Measurements from ENCODE around the gene SEC61B. TPM values are rescaled to one million over a fixed set of nuclear protein-coding genes. Genes with fewer than 3 reads are reported as not detected.

Gene SEC61B
- total RNA-seq, 4 donors from 2014 or later = 62.5 to 84.0 (median 73.5) TPM

DNA sequence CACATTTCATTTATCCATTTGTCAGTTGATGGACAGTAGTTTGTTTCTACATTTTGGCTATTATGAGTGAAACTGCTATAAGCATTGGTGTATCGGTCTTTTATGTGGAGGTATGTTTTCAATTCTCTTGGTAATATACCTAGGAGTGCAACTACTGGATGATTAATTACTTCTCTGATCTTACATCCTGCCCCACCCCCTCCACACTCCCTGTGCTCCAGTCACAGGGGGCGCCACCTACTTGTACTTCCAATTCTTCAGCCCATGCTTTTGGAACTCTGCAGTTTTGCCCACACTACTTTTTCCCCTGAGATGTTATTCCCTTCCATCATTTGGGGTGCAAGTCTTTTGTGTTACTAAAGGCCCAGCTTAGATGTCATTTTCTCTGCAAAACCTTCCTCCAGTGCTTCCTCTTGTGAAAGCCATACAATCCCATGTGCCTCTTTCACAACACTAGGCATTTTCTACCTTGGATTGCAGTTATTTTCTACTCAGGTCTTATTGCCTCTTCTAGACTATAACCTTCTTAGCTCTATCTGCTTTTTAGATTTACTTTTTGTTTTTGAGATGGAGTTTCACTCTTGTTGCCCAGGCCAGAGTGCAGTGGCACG, 42.1 kb downstream of the SEC61B start:
- Histone ChIP-seq H3K4me1 (peaks cover 0 to 22% (median 5%) of the 10 kb centered on the region in 3 donors), H3K4me3 (no peak overlapping the region), H3K27ac (no peak overlapping the region), H3K27me3 (no peaks in the 10 kb centered on the region), H3K36me3 (no peaks in the 10 kb centered on the region), H3K9me3 (no peaks in the 10 kb centered on the region)
- no peak for TF ChIP-seq EP300 (IDR thresholded peaks at IDR 0.05)
- TF ChIP-seq POLR2AphosphoS5 (IDR thresholded peaks at IDR 0.05) = no peak
- TF ChIP-seq POLR2A (IDR thresholded peaks at IDR 0.05) = no peak
- TF ChIP-seq, protein P1, sequence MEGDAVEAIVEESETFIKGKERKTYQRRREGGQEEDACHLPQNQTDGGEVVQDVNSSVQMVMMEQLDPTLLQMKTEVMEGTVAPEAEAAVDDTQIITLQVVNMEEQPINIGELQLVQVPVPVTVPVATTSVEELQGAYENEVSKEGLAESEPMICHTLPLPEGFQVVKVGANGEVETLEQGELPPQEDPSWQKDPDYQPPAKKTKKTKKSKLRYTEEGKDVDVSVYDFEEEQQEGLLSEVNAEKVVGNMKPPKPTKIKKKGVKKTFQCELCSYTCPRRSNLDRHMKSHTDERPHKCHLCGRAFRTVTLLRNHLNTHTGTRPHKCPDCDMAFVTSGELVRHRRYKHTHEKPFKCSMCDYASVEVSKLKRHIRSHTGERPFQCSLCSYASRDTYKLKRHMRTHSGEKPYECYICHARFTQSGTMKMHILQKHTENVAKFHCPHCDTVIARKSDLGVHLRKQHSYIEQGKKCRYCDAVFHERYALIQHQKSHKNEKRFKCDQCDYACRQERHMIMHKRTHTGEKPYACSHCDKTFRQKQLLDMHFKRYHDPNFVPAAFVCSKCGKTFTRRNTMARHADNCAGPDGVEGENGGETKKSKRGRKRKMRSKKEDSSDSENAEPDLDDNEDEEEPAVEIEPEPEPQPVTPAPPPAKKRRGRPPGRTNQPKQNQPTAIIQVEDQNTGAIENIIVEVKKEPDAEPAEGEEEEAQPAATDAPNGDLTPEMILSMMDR (IDR thresholded peaks at IDR 0.05) = no peak
- no peak for ATAC-seq
- WGBS, 2 donors (ENCODE audit: low coverage in 1 of 2) = 89 to 97% methylated on average over 3 of the region's 3 CpGs

GRCh38 chr9:99265691-99266090, 43.6 kb downstream of the SEC61B start:
- H3K4me1 ChIP-seq = peaks cover 0 to 11% (median 0%) of the 10 kb centered on the region in 3 donors
- ATAC-seq = no peak
- H3K27ac ChIP-seq = no peak overlapping the region
- no peaks in the 10 kb centered on the region for H3K36me3 ChIP-seq
- 37 to 49% methylated on average over 2 of the region's 2 CpGs for WGBS, 2 donors (ENCODE audit: low coverage in 1 of 2)
- no peaks in the 10 kb centered on the region for H3K9me3 ChIP-seq
- H3K4me3 ChIP-seq = no peak overlapping the region
- no peaks in the 10 kb centered on the region for H3K27me3 ChIP-seq
- TF ChIP-seq EP300 (IDR thresholded peaks at IDR 0.05) (no peak), POLR2AphosphoS5 (IDR thresholded peaks at IDR 0.05) (no peak), POLR2A (IDR thresholded peaks at IDR 0.05) (no peak)
- TF ChIP-seq, protein P1 (IDR thresholded peaks at IDR 0.05) = no peak

GRCh38 chr9:99266255-99267023, 44.4 kb downstream of the SEC61B start:
- Histone ChIP-seq H3K36me3 (no peaks in the 10 kb centered on the region), H3K4me1 (peaks cover 0 to 11% (median 0%) of the 10 kb centered on the region in 3 donors), H3K27ac (no peak overlapping the region), H3K9me3 (no peaks in the 10 kb centered on the region), H3K27me3 (no peaks in the 10 kb centered on the region), H3K4me3 (no peak overlapping the region)
- TF ChIP-seq EP300 (IDR thresholded peaks at IDR 0.05) = no peak
- TF ChIP-seq, protein P1 (IDR thresholded peaks at IDR 0.05) = peak; percentile 69 to 87 (median 74)
- peak; percentile 53 for ATAC-seq
- 14 to 40% methylated on average over 6 to 16 of the region's 17 CpGs for WGBS, 2 donors (ENCODE audit: low coverage in 1 of 2)

DNA sequence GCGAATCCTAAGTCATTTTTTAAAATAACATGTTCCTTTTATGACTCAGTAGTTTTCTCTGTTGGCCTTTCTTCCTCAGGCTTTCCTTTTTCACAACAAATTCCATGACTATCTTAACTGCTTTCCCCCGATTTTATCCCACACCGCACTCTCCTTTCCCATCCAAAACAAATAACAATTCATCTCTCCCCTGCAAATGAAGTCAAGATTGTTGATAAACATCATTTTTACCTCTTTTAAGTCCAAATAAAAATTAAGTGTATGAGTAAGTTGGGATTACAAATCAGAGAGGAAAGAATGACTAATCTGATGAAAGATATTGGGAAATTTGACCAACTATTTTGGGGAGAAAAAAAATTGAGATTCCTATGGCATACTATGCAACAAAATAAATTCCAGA, 47.3 kb downstream of the SEC61B start:
- no peak overlapping the region for H3K27ac ChIP-seq
- no peak for TF ChIP-seq EP300 (IDR thresholded peaks at IDR 0.05)
- TF ChIP-seq, protein P1 (IDR thresholded peaks at IDR 0.05) = no peak
- no peak for TF ChIP-seq POLR2AphosphoS5 (IDR thresholded peaks at IDR 0.05)
- no peak for TF ChIP-seq POLR2A (IDR thresholded peaks at IDR 0.05)

GRCh38 chr9:99270491-99270890, 48.4 kb downstream of the SEC61B start:
- Histone ChIP-seq H3K4me3 (no peak overlapping the region), H3K27ac (no peak overlapping the region), H3K9me3 (no peaks in the 10 kb centered on the region), H3K36me3 (no peaks in the 10 kb centered on the region), H3K27me3 (no peaks in the 10 kb centered on the region), H3K4me1 (peaks cover 0 to 11% (median 0%) of the 10 kb centered on the region in 3 donors)
- no peak for ATAC-seq
- 65 to 67% methylated on average over 3 of the region's 3 CpGs for WGBS, 2 donors (ENCODE audit: low coverage in 1 of 2)
- no peak for TF ChIP-seq POLR2AphosphoS5 (IDR thresholded peaks at IDR 0.05)
- no peak for TF ChIP-seq POLR2A (IDR thresholded peaks at IDR 0.05)
- TF ChIP-seq, protein P1 (IDR thresholded peaks at IDR 0.05) = no peak
- no peak for TF ChIP-seq EP300 (IDR thresholded peaks at IDR 0.05)

More for the DNA sequence above, 47.3 kb downstream of the SEC61B start:
- H3K27me3 ChIP-seq = no peaks in the 10 kb centered on the region
- WGBS, 2 donors (ENCODE audit: low coverage in 1 of 2) = 55 to 93% methylated on average over 3 of the region's 3 CpGs
- no peak overlapping the region for H3K4me3 ChIP-seq
- no peaks in the 10 kb centered on the region for H3K36me3 ChIP-seq
- H3K4me1 ChIP-seq = peaks cover 0 to 11% (median 0%) of the 10 kb centered on the region in 3 donors
- no peaks in the 10 kb centered on the region for H3K9me3 ChIP-seq
- ATAC-seq = no peak
